ENCODE results near the gene TMCC1.

GRCh38 chr3:129622933-129623332 is 270.6 kb downstream of the TMCC1 start:
- TF ChIP-seq CTCF (conservative IDR thresholded peaks at IDR 0.05; ENCODE audit: low read depth, low read length) (no peak), EZH2 (IDR thresholded peaks at IDR 0.05; ENCODE audit: low read length, unreplicated experiment) (no peak)
